H54 (cell line): ENCODE results near the gene SLC38A8.

Experiments used
- DNase-seq: peaks from one replicate; pipeline ENCODE4 v3.0.0; 2011; ENCODE audit warnings: low spot score, mixed read lengths; ENCODE audit not compliant: insufficient read length
- FAIRE-seq: peaks from 3 replicates; lab custom pipeline; 2011; peaks lifted over from hg19 to GRCh38; lab: Jason Lieb, UNC
- POLR2A ChIP-seq: IDR thresholded peaks from 2 replicates; pipeline ENCODE4 v1.6.1; 2011; ENCODE audit warnings: low read depth, mild to moderate bottlenecking, low read length

SLC38A8 gene

GRCh38 chr16:84048871-84049270 is 6.3 kb upstream of the SLC38A8 start:
- FAIRE-seq (no peak), DNase-seq (no peak)
- no peak for TF ChIP-seq POLR2A

- FAIRE-seq: no peak
- DNase-seq: no peak
- TF ChIP-seq POLR2A: no peak
Measured at GRCh38 chr16:84048270-84048669, 5.7 kb upstream of the SLC38A8 start.

GRCh38 chr16:84047626-84048025 is 5.0 kb upstream of the SLC38A8 start:
- DNase-seq: no peak
- TF ChIP-seq POLR2A: no peak
- FAIRE-seq: no peak

- no peak for FAIRE-seq
- no peak for DNase-seq
- TF ChIP-seq POLR2A: no peak
Measured at GRCh38 chr16:84047206-84047605, 4.6 kb upstream of the SLC38A8 start.

GRCh38 chr16:84045818-84046470 is 3.3 kb upstream of the SLC38A8 start:
- no peak for TF ChIP-seq POLR2A
- DNase-seq (no peak), FAIRE-seq (no peak)

GRCh38 chr16:84045001-84045817 is 2.6 kb upstream of the SLC38A8 start:
- DNase-seq: no peak
- TF ChIP-seq POLR2A: no peak
- FAIRE-seq: no peak

GRCh38 chr16:84044118-84044488 is 1.5 kb upstream of the SLC38A8 start:
- DNase-seq (peak; percentile 33), FAIRE-seq (no peak)
- no peak for TF ChIP-seq POLR2A

GRCh38 chr16:84043486-84044117 is 1.0 kb upstream of the SLC38A8 start:
- FAIRE-seq (no peak), DNase-seq (no peak)
- no peak for TF ChIP-seq POLR2A

- no peak for FAIRE-seq
- no peak for DNase-seq
Measured at GRCh38 chr16:84042879-84043485, 387 bp upstream of the SLC38A8 start.

GRCh38 chr16:84041881-84042280 is 714 bp downstream of the SLC38A8 start:
- FAIRE-seq (no peak), DNase-seq (no peak)
- TF ChIP-seq POLR2A: no peak

More at GRCh38 chr16:84042879-84043485, 387 bp upstream of the SLC38A8 start:
- no peak for TF ChIP-seq POLR2A

GRCh38 chr16:84040823-84041820 is 1.5 kb downstream of the SLC38A8 start:
- FAIRE-seq: no peak
- no peak for DNase-seq
- TF ChIP-seq POLR2A: no peak

GRCh38 chr16:84040226-84040822 is 2.3 kb downstream of the SLC38A8 start:
- FAIRE-seq (no peak), DNase-seq (no peak)
- no peak for TF ChIP-seq POLR2A
